Right atrium auricular region (tissue), 2 donors: ENCODE data around the gene TERT. TPM values are rescaled to one million over a fixed set of nuclear protein-coding genes. Genes with fewer than 3 reads are reported as not detected.
"Not testable (repeated sequence)": the region's sequence is repeated elsewhere in the genome, so short reads cannot be mapped to it uniquely, and the experiment has no call there.

Source experiments
- DNase-seq: peaks from one replicate; pipeline ENCODE4 v3.0.0-alpha.2; 2019; ENCODE audit warnings: low spot score
- H3K27ac ChIP-seq, 2 donors: fragments of 200-600 bp; sonication (generic); 1 replicate in 1 of 2; 2 replicates in 1 of 2; pipeline ENCODE4 v1.5.1; 2016 to 2019
- H3K27me3 ChIP-seq, 2 donors: fragments of 200-600 bp; sonication (generic); one replicate each; pipeline versions ENCODE4 v1.5.1 to v1.6.0; 2017 to 2019
- H3K36me3 ChIP-seq: fragments of 200-600 bp; sonication (generic); one replicate; pipeline ENCODE4 v1.5.1; 2016
- H3K4me1 ChIP-seq, 2 donors: fragments of 200-600 bp; sonication (generic); one replicate each; pipeline versions ENCODE4 v1.5.1 to v1.6.0; 2017 to 2019
- H3K4me3 ChIP-seq, 2 donors: fragments of 200-600 bp; sonication (generic); 1 replicate in 1 of 2; 2 replicates in 1 of 2; pipeline ENCODE4 v1.5.1; 2017 to 2019; ENCODE audit warnings: mild to moderate bottlenecking in 1 of 2, moderate library complexity in 1 of 2
- H3K9me3 ChIP-seq, 2 donors: fragments of 200-600 bp; sonication (generic); one replicate each; pipeline ENCODE4 v1.5.1; 2019
- total RNA-seq, 2 donors: library from RNA; depleted of rRNA; stranded (reverse); fragments of >200 nt; gene quantifications; one replicate each; pipeline ENCODE4 v1.1.0, GENCODE V29; 2016
- TF ChIP-seq, protein P1 (sequence below), 2 donors: fragments of 200-600 bp; sonication (generic); IDR thresholded peaks; one replicate each; pipeline ENCODE4 v1.5.1; 2019; ENCODE audit warnings: antibody characterized with exemption in 2 of 2

The TERT gene
- total RNA-seq, 2 donors from 2014 or later: not detected

GRCh38 chr5:1278656-1279442, 16.0 kb downstream of the TERT start:
- H3K36me3 ChIP-seq: no peaks in the 10 kb centered on the region
- H3K4me1 ChIP-seq: no peaks in the 10 kb centered on the region
- no peak for DNase-seq

GRCh38 chr5:1278216-1278615, 16.7 kb downstream of the TERT start:
- H3K36me3 ChIP-seq: no peaks in the 10 kb centered on the region
- no peaks in the 10 kb centered on the region for H3K9me3 ChIP-seq
- DNase-seq: no peak
- TF ChIP-seq, protein P1, sequence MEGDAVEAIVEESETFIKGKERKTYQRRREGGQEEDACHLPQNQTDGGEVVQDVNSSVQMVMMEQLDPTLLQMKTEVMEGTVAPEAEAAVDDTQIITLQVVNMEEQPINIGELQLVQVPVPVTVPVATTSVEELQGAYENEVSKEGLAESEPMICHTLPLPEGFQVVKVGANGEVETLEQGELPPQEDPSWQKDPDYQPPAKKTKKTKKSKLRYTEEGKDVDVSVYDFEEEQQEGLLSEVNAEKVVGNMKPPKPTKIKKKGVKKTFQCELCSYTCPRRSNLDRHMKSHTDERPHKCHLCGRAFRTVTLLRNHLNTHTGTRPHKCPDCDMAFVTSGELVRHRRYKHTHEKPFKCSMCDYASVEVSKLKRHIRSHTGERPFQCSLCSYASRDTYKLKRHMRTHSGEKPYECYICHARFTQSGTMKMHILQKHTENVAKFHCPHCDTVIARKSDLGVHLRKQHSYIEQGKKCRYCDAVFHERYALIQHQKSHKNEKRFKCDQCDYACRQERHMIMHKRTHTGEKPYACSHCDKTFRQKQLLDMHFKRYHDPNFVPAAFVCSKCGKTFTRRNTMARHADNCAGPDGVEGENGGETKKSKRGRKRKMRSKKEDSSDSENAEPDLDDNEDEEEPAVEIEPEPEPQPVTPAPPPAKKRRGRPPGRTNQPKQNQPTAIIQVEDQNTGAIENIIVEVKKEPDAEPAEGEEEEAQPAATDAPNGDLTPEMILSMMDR (IDR thresholded peaks at IDR 0.05): no peak
- no peak overlapping the region for H3K27ac ChIP-seq
- no peak overlapping the region for H3K4me3 ChIP-seq
- H3K27me3 ChIP-seq: no peaks in the 10 kb centered on the region
- H3K4me1 ChIP-seq: no peaks in the 10 kb centered on the region

More at GRCh38 chr5:1278656-1279442, 16.0 kb downstream of the TERT start:
- TF ChIP-seq, protein P1 (IDR thresholded peaks at IDR 0.05): no peak
- Histone ChIP-seq H3K27ac (no peak overlapping the region), H3K9me3 (no peaks in the 10 kb centered on the region), H3K27me3 (no peaks in the 10 kb centered on the region), H3K4me3 (no peak overlapping the region)

DNA sequence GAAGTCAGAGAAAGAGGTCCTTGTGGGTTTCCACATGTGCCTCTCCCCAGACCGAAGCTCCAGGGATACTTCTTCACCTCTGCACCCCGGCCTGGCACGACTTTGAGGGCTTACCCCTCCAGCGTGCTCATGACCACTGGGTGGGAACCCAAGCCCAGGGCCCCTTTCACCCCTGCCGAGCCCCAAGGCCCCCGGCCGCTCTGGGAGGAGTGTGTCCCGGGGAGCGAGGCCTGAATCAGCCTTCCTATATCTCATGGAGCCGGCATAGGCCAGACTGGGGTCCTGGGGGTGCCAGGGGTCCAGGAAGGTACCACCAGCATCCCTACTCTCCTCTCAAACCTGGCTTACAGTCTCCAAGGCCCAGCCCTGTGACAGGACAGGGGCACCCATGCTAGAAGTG, 17.1 kb downstream of the TERT start:
- H3K36me3 ChIP-seq: no peaks in the 10 kb centered on the region

GRCh38 chr5:1277331-1277730, 17.5 kb downstream of the TERT start:
- no peak for DNase-seq
- no peaks in the 10 kb centered on the region for H3K27me3 ChIP-seq
- H3K4me1 ChIP-seq: no peaks in the 10 kb centered on the region
- no peak overlapping the region for H3K4me3 ChIP-seq
- H3K9me3 ChIP-seq: no peaks in the 10 kb centered on the region
- TF ChIP-seq, protein P1 (IDR thresholded peaks at IDR 0.05): no peak
- H3K36me3 ChIP-seq: no peaks in the 10 kb centered on the region
- no peak overlapping the region for H3K27ac ChIP-seq

More for the DNA sequence above, 17.1 kb downstream of the TERT start:
- H3K4me3 ChIP-seq: no peak overlapping the region
- H3K27me3 ChIP-seq: no peaks in the 10 kb centered on the region
- no peak overlapping the region for H3K27ac ChIP-seq
- DNase-seq: no peak
- H3K4me1 ChIP-seq: no peaks in the 10 kb centered on the region
- no peaks in the 10 kb centered on the region for H3K9me3 ChIP-seq
- TF ChIP-seq, protein P1 (IDR thresholded peaks at IDR 0.05): no peak

GRCh38 chr5:1276930-1277329, 17.9 kb downstream of the TERT start:
- Histone ChIP-seq H3K27me3 (no peaks in the 10 kb centered on the region), H3K4me1 (no peaks in the 10 kb centered on the region), H3K9me3 (no peaks in the 10 kb centered on the region), H3K27ac (no peak overlapping the region), H3K4me3 (no peak overlapping the region), H3K36me3 (no peaks in the 10 kb centered on the region)
- TF ChIP-seq, protein P1 (IDR thresholded peaks at IDR 0.05): no peak
- no peak for DNase-seq

GRCh38 chr5:1275397-1276391, 19.2 kb downstream of the TERT start:
- H3K4me1 ChIP-seq, H3K36me3 ChIP-seq, DNase-seq, H3K27me3 ChIP-seq, H3K4me3 ChIP-seq, H3K27ac ChIP-seq, H3K9me3 ChIP-seq: not testable (repeated sequence)
